KOPT-K1 (cell line): ENCODE results near the gene FAM193B.
"Not testable (repeated sequence)": the region's sequence is repeated elsewhere in the genome, so short reads cannot be mapped to it uniquely, and the experiment has no call there.

Experiments used
- H3K27ac ChIP-seq: fragments of 200-600 bp; sonication (generic); 2 replicates; pipeline ENCODE4 v1.5.1; 2016; ENCODE audit warnings: antibody characterized with exemption, mild to moderate bottlenecking, low read depth, low read length; ENCODE audit not compliant: poor library complexity, severe bottlenecking
- H3K36me3 ChIP-seq: fragments of 200-600 bp; sonication (generic); 2 replicates; pipeline ENCODE4 v1.5.1; 2017; ENCODE audit warnings: antibody characterized with exemption, mild to moderate bottlenecking, low read length, moderate library complexity; ENCODE audit not compliant: insufficient read depth
- H3K9me3 ChIP-seq: fragments of 200-600 bp; sonication (generic); 2 replicates; pipeline ENCODE4 v1.5.1; 2017; ENCODE audit warnings: antibody characterized with exemption, low read length, mild to moderate bottlenecking; ENCODE audit not compliant: insufficient read depth, poor library complexity, severe bottlenecking

FAM193B gene

DNA sequence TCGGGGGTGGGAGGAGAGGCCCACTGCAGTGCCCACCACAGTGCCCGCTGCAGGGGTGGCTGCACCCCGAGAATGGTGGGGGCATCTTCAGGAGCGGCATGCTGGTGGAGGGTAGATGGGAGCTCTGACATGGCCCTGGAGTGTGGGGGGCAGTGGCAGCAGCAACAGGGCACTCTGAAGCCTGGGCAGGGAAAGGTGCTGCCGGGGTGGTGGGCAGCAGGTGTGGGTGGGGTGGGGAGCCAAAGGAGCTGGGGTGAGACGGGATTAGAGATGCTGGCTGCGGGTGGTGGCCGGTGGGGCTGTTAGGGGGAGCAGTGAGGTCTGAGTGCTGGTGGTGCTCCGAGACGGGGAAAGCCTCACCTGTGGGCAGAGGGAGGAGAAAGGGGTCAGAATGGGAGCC is 18.0 kb downstream of the FAM193B start:
- H3K27ac ChIP-seq: no peak overlapping the region
- peaks cover 91% of the 10 kb centered on the region for H3K36me3 ChIP-seq
- no peaks in the 10 kb centered on the region for H3K9me3 ChIP-seq

DNA sequence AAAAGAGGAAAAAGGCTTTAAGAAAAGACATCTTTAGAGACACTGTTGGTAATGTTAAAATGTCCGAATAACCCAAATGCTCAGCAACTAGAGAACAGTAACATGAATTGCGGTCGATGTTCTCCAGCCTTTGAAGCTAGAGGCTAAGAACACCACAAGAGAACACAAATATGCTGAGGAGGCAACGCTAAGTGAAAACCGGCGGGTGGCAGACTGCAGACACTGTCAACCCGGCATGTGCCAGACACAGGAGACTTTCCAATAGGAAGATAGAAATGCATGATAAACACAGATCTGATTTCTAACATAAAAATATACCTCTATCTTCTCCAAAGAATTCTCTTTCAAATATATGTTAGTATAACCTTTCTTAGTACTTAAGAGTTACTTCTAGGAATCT is 19.2 kb downstream of the FAM193B start:
- H3K27ac ChIP-seq: no peak overlapping the region
- H3K36me3 ChIP-seq: peaks cover 95% of the 10 kb centered on the region
- H3K9me3 ChIP-seq: no peaks in the 10 kb centered on the region

DNA sequence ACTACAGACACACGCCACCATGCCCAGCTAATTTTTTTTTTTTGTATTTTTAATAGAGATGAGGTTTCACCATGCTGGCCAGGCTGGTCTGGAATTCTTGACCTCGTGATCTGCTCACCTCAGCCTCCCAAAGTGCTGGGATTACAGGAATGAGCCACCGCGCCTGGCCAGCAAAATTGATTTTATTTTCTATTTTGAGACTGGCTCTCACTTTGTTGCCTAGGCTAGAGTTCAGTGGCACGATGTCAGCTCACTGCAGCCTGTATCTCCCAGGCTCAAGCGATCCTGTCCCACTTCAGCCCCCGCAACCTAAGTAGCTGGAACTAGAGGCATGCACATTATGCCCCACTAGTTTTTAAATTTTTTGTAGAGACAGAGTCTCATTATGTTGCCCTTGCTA is 19.9 kb downstream of the FAM193B start:
- H3K27ac ChIP-seq: not testable (repeated sequence)
- H3K36me3 ChIP-seq: peaks cover 98% of the 10 kb centered on the region

DNA sequence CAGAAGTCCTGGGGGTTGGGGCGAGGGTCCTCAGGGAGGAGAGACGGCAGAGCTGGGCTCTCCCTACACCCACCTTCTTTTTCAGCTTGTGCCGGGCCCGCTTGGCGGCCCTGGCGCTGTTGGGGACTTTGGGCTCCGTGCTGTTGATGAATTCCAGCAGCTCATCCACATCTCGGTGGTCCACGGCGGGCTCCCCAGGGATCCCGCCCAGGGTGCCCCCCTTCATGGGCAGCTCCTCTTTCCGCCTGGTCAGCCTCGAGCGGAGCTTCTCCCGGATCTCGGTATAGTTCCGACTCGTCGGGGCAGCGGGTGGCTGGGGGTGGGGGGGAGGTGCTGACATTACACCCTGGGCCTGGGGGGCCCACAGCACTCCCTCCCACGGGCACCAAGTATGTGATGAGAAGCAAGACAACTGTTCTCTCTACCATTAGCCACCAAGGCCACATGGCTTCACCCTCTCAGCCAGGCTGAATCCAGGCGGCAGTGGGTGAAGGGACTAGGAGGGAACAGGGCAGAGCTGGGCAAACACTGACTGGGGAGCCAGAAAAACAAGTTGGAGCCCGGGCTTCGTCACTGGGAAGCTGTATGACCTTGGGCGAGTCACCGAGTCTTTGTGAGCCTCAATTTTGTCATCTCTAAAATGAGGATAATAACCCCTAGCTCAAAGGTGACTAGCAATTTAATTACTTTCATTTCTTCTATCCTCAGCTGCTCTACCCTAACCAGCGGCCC is 23.0 kb downstream of the FAM193B start:
- peaks cover 98% of the 10 kb centered on the region for H3K36me3 ChIP-seq
- no peak overlapping the region for H3K27ac ChIP-seq
- H3K9me3 ChIP-seq: no peaks in the 10 kb centered on the region

More for the DNA sequence above, 19.9 kb downstream of the FAM193B start:
- H3K9me3 ChIP-seq: not testable (repeated sequence)

DNA sequence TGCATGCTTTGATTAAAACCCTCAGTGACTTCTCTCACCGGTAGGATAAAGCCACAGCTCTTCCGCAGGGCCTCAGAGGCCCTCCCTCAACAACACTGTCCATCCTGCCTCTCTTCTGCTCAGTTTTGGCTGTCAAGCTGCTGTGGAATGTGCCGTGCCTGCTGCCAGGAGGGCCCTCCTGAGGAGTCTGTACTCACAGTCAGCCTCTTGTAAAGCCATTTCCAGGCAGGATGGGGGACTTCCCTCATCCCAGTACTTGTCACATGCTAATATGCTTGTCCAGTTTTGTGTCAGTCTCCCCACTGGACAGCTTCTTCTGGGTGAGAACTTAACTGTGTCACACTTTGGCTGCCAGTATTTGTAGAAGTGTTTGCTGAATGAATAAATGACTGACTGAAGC is 23.7 kb downstream of the FAM193B start:
- Histone ChIP-seq H3K9me3 (no peaks in the 10 kb centered on the region), H3K36me3 (peaks cover 98% of the 10 kb centered on the region), H3K27ac (no peak overlapping the region)

DNA sequence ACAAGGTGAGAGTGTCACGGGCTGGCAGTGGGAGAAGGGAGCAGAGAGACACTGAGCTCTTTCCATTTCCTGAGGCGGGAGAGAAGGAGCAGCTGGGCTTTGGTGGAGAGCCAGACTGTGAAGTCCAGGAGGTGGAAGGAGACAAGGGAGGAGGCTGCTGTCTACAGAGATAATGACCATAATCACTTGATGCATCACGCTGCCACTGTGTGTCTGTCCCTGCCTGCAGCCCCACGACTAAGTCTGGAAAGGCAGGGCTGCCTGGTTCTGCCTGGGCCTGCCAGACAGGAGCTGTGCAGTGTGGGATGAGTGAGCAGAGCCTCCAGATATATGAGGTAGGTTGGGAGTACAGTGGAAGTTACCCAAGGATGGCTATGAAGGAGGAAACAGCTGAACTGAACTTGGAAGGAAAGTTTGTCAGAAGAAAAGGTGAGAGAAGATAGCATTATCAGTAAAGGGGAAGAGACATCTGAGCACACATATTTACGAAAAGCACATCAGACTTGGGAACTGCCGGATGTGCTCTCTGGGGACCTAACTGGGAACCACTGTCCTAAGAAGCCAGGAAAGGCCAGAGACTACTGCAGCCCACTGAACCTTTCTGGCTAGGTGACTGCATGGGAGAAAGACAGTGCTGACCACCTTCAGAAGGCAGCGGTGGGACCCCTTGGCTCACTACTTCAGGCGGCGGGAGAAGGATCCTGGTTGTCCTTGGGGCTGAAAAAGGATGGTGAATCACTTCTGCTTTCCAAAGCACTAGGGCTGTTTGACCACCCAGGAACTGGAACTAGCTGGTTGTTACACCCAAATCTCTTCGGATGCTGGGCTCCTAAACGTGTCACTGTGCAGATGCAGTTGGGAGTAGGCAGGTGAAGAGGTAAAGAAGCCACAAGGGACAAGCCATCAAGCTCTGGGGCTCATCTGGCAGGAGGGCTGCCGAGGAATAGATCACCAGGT is 24.8 kb downstream of the FAM193B start:
- peaks cover 98% of the 10 kb centered on the region for H3K36me3 ChIP-seq
- no peaks in the 10 kb centered on the region for H3K9me3 ChIP-seq
- no peak overlapping the region for H3K27ac ChIP-seq

DNA sequence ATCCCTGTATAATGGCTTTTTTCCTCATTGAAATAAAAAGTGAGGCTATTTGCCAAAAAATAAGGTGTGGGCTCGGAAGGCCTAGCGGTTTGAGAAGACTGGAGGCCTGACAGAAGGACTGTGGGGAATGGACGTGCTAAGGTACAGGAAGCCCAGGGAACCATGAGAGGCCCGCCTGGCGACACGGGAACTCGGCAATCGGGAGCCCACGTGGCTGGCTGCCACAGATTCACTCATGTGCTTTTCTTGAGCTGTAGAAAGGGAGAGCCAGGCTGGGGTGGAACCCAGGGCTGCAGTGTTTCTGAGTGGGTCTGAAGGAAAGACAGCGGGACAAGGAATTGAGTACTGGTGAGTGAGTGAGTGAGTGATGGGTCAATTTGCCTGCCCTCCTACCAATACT is 25.7 kb downstream of the FAM193B start:
- H3K9me3 ChIP-seq: no peaks in the 10 kb centered on the region
- peaks cover 99% of the 10 kb centered on the region for H3K36me3 ChIP-seq
- no peak overlapping the region for H3K27ac ChIP-seq

DNA sequence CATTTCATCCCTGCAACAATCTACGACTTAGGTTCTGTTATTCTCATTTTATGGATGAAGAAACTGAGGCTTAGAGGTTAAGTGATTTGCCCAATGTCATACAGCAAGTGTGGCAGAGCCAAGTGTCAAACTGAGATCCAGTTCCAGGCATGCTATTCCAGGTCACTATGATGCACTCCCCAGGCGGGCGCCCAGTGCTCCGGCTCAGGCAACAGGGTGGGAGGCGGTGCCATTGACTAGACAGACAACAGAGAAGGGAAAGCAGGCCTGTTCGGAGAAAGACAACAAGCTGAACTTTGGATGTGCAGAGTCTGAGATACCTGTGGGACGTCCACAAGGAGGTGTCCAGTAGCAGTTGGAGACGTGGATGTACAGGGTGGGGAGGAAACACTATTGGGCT is 26.8 kb downstream of the FAM193B start:
- peaks cover 94% of the 10 kb centered on the region for H3K36me3 ChIP-seq
- H3K9me3 ChIP-seq: no peaks in the 10 kb centered on the region
- no peak overlapping the region for H3K27ac ChIP-seq

DNA sequence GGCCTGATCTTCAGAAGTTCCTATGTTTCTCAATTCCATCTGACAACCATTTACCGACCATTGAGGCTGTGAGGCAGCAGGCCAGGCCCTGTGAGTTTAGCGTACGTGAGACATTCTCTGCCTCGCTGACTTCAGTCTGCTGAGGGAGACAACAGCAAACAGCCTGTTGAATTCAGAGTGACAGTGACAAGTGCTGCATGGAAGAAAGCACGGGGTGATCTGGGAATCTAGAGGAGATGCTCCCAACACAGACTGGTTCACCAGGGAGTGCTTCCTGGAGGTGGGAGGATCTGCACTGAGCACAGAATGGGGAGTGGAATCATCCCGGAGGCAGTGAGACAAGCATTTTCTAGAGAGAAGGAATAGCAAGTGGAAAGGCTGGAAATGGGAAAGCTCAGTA is 27.6 kb downstream of the FAM193B start:
- Histone ChIP-seq H3K9me3 (no peaks in the 10 kb centered on the region), H3K36me3 (peaks cover 90% of the 10 kb centered on the region), H3K27ac (no peak overlapping the region)

DNA sequence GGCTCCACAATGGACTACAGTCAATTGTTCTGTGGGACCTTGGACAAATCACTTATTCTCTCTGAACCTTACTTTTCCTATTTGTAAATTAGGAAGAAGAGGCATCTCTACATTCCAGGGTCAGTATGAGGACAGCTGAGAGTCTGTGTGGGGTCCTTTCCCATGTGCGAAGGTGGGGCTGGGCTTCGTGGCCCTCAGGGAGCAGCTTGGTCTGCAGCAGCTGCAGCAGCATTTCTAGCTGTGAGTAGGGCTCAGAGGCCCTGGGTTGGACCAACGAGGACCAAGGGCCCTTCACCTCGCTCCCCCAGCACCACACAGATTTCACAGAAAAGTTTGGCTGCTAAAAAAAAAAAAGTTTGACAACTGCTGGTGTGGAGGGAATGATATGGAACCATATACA is 28.2 kb downstream of the FAM193B start:
- H3K36me3 ChIP-seq: peaks cover 90% of the 10 kb centered on the region
- H3K27ac ChIP-seq: no peak overlapping the region

DNA sequence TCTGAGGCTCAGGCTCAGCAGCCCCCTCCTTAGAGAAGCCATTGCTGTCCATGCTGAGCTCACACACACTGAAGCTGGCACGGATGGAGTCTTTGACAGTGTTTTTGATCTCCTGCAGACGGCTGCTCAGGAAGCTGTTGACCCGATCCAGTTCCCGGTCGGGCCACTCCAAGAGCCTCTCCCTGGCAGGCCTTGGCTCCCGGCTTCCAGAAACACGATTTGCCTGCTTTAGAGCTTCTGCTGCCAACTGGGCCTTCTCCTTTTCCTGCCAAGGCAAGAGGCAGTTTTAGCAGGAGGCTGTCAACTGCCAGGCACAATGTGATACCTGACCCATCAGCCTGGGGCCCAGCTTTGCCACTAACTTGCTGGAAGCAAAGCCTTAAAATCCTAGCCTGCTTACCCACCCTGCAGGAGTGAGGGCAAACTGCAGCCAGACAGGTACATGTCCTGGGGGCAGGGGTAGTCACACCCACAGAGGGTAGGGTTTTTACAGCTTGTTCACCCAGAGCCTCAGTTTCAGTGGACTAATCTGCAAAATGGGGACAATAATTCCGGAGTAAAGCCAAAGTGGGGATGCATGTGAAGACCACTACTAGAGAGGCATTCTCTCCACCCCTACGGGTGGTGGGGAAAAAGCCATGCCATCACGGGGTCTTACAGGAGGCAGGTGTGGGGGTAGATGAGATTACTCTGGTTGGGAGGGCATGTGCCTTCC is 29.3 kb downstream of the FAM193B start:
- Histone ChIP-seq H3K36me3 (peaks cover 90% of the 10 kb centered on the region), H3K9me3 (no peaks in the 10 kb centered on the region), H3K27ac (no peak overlapping the region)

More for the DNA sequence above, 28.2 kb downstream of the FAM193B start:
- H3K9me3 ChIP-seq: no peaks in the 10 kb centered on the region

DNA sequence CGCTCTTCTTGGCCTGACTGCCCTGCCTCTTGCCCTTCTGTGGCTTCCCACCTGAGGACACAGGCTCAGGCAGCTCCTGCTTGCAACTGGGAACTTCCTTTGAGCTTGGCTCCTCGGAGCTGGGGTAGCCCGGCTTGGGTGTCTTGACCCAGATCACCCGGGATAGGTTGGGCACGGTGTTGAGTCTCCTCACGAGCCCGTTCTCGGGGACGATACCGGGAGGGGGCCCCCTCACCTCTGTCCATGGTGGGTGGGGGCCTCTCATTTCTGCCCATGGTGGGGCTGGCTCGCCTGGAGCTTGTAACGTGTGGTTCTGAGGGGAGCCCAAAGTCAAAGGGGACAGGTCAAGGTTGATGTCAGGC is 29.8 kb downstream of the FAM193B start:
- no peak overlapping the region for H3K27ac ChIP-seq
- no peaks in the 10 kb centered on the region for H3K9me3 ChIP-seq
- H3K36me3 ChIP-seq: peaks cover 90% of the 10 kb centered on the region

DNA sequence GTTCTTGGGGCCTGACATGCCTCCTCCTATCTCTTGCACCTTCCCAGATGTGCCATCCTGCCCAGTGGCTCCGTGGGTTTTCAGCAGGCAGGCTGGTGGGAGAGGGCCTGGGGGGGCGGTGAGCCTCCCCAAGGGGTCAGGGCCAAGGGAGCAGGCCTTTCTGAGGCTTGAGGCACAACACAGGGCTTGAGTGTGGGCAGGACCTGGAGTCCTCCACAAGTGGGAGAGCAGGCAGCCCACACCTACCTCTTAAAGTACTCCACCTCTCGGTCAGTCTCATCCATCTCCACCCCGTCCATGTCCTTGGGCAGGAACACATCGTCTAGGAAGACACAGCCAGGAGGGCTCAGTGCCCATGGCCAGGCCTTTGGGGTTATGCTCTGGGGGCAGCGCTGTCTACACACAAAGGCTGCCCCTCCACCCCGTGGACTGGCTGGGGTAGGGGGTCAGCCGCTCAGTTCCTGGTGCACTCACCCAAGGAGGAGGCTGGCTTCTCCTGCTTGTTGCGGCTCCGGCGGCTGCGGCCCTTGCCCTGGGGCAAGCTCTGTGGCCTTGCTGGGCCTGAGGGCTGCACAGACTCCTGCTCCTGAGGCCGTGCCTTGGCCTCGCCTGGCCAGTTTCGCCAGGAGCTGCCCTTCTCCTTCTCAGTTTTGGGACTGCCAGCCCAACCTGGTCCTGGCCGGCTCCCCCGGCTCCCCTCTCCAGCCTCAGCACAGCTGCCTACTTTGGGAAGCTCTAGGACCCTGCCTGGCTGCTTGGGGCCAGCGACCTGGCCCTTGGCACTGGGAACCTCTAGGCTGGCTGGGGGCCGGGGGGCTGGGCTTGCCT is 30.4 kb downstream of the FAM193B start:
- Histone ChIP-seq H3K9me3 (no peaks in the 10 kb centered on the region), H3K36me3 (peaks cover 89% of the 10 kb centered on the region), H3K27ac (no peak overlapping the region)

DNA sequence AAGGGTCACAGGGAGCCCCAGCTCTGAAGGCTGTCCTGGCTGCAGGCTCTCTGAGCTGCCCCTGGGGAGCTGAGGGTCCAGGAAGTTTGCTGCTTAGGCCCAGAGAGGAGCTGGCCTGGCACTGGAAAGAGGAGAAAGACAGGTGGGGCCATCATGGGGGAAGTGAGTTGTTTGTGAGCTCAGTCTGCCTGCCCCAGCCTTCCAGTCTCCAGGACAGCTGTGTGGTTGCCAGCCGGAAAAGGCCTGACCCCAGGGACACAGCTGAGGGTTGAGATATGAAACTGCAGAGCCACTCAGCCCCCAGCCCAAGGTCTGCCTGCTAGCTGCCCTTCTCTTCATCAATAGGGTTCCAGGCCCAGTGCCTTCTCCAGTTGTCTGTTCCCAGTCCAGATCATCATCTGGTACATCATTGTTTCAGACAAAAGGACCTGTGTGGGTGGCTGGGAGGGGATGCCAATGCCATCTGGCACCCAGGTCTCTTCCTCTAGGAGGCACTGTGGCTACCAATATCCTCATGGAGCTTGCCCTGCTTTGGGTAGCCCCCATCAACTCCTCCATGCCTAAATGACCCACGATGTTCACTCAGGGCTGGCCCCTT is 33.3 kb downstream of the FAM193B start:
- H3K27ac ChIP-seq: no peak overlapping the region
- H3K36me3 ChIP-seq: peaks cover 60% of the 10 kb centered on the region
- H3K9me3 ChIP-seq: no peaks in the 10 kb centered on the region
